ENCODE measurements around the gene DOCK6.
A peak's percentile ranks its signal among the peaks of the same experiment; 100 is the strongest.

The DOCK6 gene

DNA sequence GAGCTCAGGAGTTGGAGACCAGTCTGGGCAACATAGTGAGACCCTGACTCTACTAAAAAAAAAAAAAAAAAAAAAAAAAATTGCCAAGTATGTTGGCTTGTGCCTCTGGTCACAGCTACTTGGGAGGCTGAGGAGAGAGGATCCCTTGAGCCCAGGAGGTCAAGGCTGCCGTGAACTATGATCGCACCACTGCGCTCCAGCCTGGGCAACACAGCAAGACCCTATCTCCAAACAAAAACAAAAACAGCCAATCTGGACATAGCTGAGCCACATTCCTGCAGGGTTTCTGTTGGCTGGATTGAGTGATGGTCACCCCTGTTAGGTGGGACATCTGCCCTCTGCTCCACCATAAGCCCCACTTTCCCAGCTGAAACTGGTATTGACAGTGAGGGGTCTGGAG is 36.5 kb downstream of the DOCK6 start:
- DNase-seq (ENCODE audit: low read depth in 1 of 2, low spot score in 1 of 2) = no peak

DNA sequence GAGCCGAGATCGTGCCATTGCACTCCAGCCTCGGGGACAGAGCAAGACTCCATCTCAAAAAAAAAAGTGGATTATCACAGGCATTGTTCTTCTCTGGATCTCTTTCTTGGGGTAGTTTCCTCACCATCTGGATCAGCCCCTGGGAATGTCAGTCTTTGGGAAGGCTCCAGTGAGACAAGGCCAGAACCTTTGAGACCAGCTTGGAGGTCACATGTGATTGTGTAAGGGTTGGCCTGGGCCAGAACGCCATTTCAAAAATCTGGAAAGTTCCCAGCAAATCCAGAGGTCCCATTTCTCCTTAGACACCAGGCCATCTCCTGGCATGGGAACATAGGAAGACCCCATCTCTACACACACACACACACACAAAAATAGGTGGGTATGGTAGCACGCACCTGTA is 37.2 kb downstream of the DOCK6 start:
- DNase-seq (ENCODE audit: low read depth in 1 of 2, low spot score in 1 of 2) = no peak

DNA sequence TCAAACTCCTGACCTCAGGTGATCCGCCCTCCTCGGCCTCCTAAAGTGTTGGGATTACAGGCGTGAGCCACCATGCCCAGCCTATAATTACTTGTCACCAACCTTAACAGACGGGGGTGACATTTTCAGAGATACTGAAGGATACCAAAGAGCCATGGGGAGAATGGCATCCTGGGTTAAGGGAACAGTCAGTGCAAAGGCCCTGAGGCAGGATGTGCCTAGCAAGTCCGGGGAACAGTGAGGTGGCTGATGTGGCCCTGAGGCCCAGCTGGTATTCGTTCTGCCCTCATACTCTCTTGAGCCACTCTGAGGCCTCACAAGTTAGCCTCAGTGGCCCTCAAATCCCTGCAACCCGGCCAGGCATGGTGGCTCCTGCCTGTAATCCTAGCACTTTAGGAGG is 37.9 kb downstream of the DOCK6 start:
- no peak for DNase-seq (ENCODE audit: low read depth in 1 of 2, low spot score in 1 of 2)

DNA sequence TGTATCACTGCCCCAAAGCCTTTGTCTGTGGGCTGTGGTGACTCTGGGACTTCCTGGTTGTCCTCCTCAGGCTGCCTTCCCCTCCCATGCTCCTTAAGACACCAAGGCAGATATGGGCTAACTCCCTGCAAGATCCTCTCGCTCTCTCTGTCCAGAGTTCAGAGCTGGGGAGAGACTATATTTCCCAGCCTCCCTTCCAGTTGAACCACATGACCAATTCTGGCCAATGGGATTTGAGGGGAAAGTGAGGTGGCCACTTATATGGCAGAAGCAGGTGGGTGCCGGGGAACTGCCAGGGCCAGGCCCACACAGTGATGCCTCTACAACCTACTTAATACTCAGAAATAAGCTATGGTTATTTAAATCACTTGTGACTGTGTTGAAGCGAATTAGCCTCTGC is 39.1 kb downstream of the DOCK6 start:
- no peak for DNase-seq (ENCODE audit: low read depth in 1 of 2, low spot score in 1 of 2)

DNA sequence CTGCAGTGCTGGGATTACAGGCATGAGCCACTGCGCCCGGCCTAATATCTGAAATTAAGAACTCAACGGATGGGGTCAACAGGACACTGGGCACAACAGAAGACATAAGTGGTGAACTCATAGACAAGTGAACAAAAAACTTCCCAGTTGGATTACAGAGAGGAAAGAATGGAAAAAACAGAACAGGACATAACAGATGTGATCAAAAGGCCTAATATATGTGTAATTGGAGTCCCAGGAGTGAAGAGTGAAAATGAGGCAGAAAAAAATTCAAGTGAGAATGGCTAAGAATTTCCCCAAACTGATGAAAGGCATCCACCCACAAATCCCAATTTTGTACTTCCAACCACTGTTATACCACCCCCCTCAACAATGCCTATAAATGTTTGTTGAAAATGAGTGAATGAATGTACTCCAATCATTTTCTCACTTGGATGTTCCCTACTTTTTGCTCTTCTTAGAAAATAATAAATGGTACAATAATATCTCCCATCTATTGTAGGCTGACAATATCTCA is 41.2 kb downstream of the DOCK6 start:
- no peak for DNase-seq (ENCODE audit: low read depth in 1 of 2, low spot score in 1 of 2)

DNA sequence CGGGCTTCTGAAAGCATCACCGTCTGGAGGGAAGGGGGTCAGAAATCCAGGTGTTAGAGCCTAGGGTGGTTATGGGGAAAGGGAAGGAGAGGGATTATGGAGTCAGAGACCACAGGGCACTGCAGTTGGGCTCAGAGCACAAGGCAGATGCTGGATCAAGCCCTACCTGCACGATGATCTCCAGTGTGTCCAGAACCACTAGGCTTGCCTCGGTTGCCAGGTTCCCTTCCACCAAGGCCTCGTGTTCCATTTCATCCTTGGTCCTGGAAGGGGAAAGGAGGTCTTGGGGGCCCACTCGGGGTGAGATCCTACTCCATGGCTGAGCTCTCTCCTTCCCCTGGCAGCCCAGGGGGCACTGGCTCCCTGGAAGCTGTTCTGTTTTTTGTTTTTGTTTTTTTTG is 47.9 kb downstream of the DOCK6 start:
- DNase-seq (ENCODE audit: low read depth in 1 of 2, low spot score in 1 of 2) = no peak

DNA sequence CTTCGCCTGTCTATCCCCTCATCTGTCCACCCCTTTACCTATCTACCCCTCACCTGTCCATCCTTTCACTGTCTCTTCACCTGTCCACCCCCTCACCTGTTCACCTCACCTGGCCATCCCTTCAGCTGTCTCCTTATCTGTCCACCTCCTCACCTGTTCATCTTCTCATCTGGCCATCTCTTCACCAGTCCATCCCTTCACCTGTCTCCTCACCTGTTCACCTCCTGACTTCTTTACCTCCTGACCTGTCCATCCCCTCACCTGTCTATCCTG is 51.7 kb downstream of the DOCK6 start:
- no peak for DNase-seq (ENCODE audit: low read depth in 1 of 2, low spot score in 1 of 2)

DNA sequence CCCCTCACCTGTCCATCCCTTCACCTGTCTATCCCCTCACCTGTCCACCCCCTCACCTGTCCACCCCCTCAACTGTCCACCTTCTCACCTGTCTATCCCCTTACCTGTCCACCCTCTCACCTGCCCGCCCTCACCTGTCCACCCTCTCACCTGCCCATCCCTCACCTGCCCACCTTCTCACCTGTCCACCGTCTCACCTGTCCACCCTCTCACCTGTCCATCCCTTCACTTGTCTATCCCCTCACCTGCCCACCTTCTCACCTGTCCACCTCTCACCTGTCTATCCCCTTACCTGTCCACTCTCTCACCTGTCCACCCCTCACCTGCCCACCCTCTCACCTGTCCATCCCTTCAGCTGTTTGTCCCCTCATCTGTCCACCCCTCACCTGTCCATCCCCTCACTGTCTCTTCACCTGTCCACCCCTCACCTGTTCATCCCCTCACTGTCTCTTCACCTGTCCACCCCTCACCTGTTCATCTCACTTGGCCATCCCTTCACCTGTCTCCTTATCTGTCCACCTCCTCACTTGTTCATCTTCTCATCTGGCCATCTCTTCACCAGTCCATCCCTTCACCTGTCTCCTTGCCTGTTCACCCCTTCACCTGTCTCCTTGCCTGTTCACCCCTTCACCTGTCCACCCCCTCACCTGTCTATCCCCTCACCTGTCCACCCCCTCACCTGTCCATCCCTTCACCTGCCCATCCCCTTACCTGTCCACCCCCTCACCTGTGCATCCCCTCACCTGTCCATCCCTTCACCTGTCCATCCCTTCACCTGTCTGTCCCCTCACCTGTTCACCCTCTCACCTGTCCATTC is 52.3 kb downstream of the DOCK6 start:
- no peak for DNase-seq (ENCODE audit: low read depth in 1 of 2, low spot score in 1 of 2)

DNA sequence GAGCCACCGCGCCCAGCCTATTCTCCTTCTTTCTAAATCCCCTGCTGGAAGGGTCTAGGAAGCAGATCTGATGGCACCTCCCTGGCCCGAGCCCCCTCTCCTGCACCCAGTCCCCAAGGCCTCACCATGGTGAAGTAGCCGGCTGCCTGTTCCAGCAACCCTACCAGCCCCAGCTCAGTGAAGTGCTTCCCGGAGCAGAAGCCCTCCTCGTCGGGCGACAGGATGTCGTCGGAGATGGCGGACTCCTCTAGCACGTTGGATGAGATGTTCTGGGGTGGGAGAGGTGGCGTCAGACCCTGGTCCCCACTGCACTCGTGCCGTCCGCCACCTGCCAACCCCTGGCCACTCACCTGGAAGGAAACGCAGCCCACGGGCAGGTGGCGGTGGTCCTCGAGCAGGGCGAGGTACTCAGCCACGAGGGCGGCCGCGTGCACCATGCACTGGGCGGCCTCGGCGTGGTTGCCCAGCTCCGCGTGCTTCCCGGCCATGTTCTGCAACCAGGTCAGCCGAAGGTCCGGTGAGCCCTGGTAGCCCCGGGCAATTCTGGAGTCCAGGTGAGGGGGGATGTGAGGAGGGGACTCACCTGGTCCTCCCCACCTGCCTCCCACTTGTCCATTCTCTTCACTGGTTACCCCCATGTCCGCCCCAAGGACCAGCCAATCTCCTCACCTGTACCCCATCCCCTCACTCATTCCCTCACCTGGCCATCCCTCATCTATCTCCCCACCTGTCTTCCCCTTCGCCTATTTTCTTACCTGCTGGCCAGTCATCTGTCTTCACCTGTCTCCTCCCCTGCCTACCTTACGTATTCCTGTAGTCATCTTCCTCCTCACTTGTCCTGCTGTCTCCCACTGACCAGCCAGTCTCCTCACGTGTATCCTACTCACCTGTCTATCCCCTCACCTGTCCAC is 53.5 kb downstream of the DOCK6 start:
- no peak for DNase-seq (ENCODE audit: low read depth in 1 of 2, low spot score in 1 of 2)

DNA sequence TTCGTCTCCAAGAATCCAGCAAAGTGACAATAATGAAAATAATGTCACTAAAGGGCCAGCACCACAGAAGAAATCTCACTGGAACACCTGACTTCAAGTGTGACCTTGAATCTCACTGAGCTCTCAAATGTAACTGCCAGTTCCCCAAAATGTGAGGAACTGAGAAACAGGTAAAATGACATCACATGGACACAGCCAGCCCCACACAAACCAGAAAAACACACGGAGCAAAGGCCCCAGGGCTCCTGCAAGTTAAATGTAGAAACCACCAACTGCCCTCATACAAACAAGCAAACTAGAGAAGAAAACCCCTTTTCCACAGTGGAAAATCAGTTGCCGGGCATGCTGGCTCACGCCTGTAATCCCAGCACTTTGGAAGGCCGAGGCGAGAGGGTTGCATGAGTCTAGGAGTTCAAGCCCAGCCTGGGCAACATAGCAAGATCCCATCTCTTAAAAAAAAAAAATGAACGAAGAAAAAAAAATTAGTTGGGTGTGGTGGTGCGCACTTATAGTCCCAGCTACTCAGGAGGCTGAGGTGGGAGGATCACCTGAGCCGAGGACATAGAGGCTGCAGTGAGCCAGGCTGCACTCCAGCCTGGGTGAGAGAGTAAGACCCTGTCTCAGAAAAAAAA is 56.3 kb downstream of the DOCK6 start:
- DNase-seq (ENCODE audit: low read depth in 1 of 2, low spot score in 1 of 2) = no peak

DNA sequence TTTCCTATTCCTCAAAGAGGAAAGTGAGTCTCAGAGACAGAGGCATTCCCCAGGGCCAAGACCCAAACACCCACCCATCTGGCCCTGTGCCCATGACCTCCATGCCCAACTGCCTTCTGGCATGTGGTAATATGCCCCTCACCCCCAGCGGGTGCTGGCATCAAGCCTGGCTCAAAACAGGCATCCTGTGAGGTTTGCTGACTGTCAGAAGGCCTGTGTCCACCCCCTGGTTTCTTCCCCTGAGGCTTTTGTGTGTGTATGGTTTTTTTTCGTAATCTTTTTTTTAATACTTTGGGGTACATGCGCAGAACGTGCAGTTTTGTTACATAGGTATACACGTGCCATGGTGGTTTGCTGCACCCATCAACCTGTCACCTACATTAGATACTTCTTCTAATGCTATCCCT is 57.4 kb downstream of the DOCK6 start:
- no peak for DNase-seq (ENCODE audit: low read depth in 1 of 2, low spot score in 1 of 2)

DNA sequence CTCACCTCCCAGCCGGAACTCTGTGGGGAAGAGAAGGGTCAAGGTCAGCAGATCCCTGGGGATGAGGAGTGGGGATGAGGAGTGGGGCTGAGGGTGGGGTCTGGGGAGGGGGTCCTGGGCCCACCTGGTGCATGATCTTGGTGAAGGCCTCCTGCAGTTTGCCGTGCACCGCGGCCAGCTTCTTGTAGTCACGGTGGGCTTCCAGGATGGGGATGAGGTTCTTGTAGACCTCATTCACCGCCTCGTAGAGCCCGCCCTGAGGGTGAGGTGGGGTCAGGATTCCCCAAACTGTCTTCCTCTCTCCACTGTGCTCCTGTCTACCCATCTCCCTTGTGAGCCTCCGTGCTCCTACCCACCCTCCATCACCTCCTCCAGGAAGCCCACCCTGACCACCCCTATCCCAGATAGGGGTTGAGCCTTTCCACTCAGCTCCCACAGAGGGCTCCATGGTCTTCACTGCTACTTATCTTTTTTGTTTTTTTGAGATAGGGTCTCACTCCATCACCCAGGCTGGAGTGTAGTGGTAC is 58.2 kb downstream of the DOCK6 start:
- no peak for DNase-seq (ENCODE audit: low read depth in 1 of 2, low spot score in 1 of 2)

DNA sequence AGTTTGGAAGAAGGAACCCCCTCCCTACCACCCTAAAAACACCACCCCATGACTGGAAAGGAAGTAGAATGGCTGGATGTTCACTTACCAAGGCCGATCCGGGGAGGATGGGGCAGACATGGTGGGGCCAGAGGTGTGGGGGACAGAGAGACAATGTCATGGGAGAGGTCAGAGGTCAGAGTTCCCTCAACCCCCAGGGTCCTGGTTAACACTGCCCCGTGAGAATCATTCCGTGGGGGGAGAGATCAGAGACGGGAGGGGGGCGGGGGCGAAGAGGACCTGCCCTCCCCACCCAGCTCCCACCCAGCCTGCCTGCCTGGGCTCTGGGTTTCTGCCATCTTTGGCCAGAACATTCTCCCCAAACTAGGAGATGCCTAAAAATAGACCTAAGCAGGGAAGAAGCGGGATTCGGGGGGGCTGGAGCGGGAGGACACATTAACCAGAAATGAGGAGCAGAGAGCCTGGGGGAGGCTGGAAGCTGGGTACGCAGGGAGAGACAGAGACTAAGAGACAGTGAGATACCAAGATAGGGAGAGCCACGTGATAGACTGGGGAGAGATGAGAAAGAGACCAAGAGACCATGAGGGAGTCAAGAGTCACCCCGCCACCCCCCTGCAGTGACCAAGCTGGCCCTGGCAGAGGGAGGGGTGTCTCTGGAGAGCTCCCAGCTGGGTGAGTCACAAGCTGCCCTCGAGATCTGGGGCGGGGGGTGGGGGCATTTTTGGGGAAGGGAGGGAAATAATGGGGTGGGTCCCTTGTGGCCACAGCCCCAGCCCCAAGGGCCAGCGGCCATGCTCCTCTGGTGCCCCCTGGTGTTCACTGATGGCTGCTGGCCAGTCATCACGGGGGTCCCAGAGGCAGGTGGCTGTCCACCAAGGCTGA is 58.9 kb downstream of the DOCK6 start:
- DNase-seq (ENCODE audit: low read depth in 1 of 2, low spot score in 1 of 2) = peak in 1 of 2 donors; percentile 15

DNA sequence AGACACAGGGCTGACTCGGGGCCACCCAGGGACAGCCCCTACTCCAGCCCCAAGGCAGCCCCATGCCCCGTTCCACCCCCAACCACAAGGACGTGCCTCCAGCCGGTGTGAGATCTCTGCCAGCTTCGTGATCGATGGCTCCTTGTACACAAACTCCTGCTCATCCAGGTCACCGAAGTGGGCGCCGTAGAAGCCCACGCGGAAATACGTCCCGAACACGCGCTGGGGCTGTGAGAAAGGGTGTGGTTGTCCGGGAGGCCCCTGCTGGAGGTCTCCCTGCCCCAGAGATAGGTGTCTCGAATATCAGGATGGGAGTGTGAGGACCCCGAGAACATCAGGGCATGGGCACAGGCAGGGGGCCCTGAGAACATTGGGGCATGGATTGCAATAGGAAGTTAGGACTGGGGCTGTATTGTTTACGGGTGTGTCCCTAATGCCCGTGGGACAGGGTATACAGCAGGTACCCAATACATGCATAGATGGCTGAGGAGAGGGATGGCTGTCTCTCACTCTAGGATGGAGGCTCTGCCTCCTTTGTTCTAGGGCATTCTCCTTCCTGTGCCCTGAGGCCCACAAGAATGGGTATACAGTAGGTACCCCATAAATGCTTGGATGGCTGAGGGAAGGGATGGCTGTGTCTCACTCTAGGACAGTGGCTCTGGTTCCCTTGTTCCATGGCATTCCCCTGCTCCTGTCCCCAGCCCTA is 59.7 kb downstream of the DOCK6 start:
- no peak for DNase-seq (ENCODE audit: low read depth in 1 of 2, low spot score in 1 of 2)

DNA sequence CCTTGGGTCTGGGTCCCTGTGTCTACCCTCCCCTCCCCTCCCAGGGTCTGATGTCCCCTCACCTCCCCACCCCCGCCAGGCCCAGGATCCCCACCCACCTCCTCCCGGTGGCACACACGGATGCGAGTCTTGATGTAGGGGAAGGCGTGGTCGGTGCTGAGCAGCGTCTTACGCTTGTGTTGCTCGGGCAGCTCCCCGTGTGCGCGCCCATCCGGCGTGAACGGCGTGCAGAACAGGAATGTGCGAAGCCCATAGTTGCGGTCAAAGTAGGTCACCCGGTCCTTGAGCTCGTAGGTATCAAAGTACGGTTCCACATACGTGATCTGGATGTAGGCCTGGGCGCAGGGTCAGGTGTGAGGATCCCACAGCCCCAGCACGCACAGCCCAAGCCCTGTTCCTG is 60.5 kb downstream of the DOCK6 start:
- DNase-seq (ENCODE audit: low read depth in 1 of 2, low spot score in 1 of 2) = no peak

DNA sequence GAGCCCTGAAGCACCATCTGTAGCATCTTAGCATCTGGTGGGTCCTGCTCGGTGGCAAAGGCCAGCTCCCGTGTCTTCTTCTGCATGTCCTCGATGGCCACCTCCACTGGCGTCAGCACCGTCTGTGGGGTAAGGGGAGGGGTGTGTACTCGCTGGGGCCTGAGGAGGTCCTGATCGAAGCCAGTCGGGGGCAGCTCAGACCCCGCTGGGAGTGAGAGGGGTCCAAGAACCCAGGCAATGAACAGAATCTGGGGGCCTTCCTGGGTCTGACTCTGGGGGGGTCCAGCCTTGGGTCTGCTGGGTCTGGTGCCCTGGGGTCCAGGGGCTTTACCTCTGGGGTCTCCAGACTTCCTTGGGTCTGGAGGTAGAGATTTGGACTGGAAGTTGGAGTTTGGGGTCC is 61.4 kb downstream of the DOCK6 start:
- no peak for DNase-seq (ENCODE audit: low read depth in 1 of 2, low spot score in 1 of 2)

DNA sequence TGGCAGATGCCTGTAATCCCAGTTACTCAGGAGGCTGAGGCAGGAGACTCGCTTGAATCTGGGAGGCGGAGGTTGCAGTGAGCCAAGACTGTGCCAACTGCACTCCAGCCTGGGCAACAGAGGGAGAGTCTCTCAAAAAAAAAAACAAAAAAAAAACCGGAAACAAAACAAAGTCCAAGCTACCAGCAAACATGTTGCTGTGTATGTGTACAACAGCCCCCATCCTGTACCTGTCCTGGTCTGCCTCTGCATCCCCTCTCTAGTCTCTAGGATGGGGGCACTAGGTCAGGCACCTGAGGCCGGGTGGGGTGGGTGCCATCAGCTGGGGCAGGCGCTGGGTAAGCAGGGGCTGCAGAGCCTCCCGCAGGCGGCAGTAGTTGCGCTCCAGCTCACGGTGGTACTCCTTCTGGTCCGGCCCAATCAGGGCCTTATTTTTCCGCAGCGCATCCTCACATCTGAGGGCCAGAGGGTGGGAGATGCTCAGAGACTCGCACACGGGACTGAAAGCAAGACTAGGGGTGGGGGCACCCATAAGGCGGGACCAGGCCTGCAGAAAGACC is 62.2 kb downstream of the DOCK6 start:
- DNase-seq (ENCODE audit: low read depth in 1 of 2, low spot score in 1 of 2) = no peak

DNA sequence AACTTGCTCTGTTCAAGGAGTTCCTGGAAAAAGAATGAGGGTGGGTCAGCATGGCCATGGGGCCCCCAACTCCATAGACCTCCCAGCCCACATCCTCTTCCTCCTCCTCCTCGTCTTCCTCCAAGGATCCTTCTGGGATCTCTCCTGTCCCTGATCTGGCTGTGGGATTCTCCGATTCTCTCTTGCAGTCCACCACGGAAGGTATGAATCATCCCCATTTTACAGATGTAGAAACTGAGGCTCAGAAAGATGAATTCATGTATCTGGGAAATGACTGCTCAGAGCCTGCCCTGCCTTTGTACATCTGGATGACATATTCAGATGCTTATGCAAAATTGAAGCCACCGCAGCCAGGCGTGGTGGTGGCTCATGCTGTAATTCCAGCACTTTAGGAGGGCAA is 62.8 kb downstream of the DOCK6 start:
- DNase-seq (ENCODE audit: low read depth in 1 of 2, low spot score in 1 of 2) = no peak

DNA sequence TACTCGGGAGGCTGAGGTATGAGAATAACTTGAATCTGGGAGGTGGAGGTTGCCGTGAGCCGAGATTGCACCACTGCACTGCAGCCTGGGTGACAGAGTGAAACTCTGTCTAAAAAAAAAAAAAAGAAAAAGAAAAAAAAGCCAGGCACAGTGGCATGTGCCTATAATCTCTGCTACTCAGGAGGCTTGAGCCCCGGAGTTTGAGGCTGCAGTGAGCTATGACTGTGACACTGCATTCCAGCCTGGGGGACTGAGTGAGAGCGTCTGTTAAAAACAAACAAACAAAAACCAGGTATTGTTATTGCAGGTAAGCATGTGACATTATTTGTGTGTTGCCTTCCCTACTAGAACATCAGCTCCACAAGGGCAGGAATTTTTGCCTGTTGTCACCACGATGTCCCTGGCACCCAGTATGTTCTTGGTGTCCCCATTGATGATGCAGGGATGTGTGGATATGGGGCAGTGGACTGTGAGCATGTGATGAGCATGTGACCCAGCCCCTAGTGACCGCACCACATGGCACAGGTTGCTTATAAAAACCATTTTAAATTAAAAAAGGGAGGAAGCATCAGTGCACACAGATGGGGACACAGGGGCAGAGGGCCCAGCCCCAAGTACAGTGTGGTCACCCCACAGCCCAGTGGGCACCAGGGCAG is 63.4 kb downstream of the DOCK6 start:
- DNase-seq (ENCODE audit: low read depth in 1 of 2, low spot score in 1 of 2) = no peak

Measured in activated T-helper 1 cell treated with anti-CD3 and anti-CD28 coated beads, Interleukin-2, amount 50 U/mL, for 16 hours (primary cell).